HepG2 (cell line): ENCODE measurements around the gene VEGFA. TPM values are rescaled to one million over a fixed set of nuclear protein-coding genes. Genes with fewer than 3 reads are reported as not detected.
A peak's percentile ranks its signal among the peaks of the same experiment; 100 is the strongest.

Experiments
- GFI1 ChIP-seq: sonication (generic); formaldehyde crosslinking; IDR thresholded peaks from 2 replicates; pipeline ENCODE4 v1.5.0; 2020; ENCODE audit warnings: missing genetic modification reagents, mild to moderate bottlenecking, borderline replicate concordance
- MEIS2 ChIP-seq: sonication (generic); formaldehyde crosslinking; IDR thresholded peaks from 2 replicates; pipeline ENCODE4 v1.9.0; 2021; ENCODE audit warnings: mild to moderate bottlenecking, missing genetic modification reagents
- MZF1 ChIP-seq: sonication (generic); formaldehyde crosslinking; IDR thresholded peaks from 2 replicates; pipeline ENCODE4 v1.8.1; 2023; ENCODE audit warnings: mild to moderate bottlenecking, missing genetic modification reagents, borderline replicate concordance
- NFRKB ChIP-seq: fragments of 450-650 bp; IDR thresholded peaks from 2 replicates; pipeline ENCODE4 v1.6.1; 2017
- NR3C1 ChIP-seq: sonication (generic); formaldehyde crosslinking; IDR thresholded peaks from 2 replicates; pipeline ENCODE4 v1.4.0; 2020; ENCODE audit warnings: missing genetic modification reagents
- SMARCC2 ChIP-seq: fragments of 450-650 bp; IDR thresholded peaks from 2 replicates; pipeline ENCODE4 v1.6.1; 2017; ENCODE audit warnings: antibody characterized with exemption, mild to moderate bottlenecking
- SYNCRIP ChIP-seq: fragments of 200-400 bp; formaldehyde crosslinking; IDR thresholded peaks from 2 replicates; pipeline ENCODE4 v1.6.1; 2018; ENCODE audit warnings: mild to moderate bottlenecking, low read depth, low read length; ENCODE audit not compliant: insufficient read depth
- ZBTB20 ChIP-seq: sonication (generic); formaldehyde crosslinking; IDR thresholded peaks from 2 replicates; pipeline ENCODE4 v1.8.1; 2023; ENCODE audit warnings: missing genetic modification reagents, low read depth, mild to moderate bottlenecking, borderline replicate concordance
- ZBTB39 ChIP-seq: sonication (generic); formaldehyde crosslinking; IDR thresholded peaks from 2 replicates; pipeline ENCODE4 v1.5.0; 2020; ENCODE audit warnings: missing genetic modification reagents
- ZBTB8A ChIP-seq: sonication (generic); formaldehyde crosslinking; IDR thresholded peaks from 2 replicates; pipeline ENCODE4 v1.4.0; 2020; ENCODE audit warnings: mild to moderate bottlenecking, low read depth, missing genetic modification reagents, borderline replicate concordance
- ZFX ChIP-seq: sonication (generic); formaldehyde crosslinking; IDR thresholded peaks from 2 replicates; pipeline ENCODE4 v1.4.0; 2020; ENCODE audit warnings: mild to moderate bottlenecking, low read depth, missing genetic modification reagents, moderate library complexity
- ZNF224 ChIP-seq: sonication (generic); formaldehyde crosslinking; IDR thresholded peaks from 2 replicates; pipeline ENCODE4 v1.5.0; 2020; ENCODE audit warnings: mild to moderate bottlenecking, missing genetic modification reagents
- ZNF552 ChIP-seq: sonication (generic); formaldehyde crosslinking; IDR thresholded peaks from 2 replicates; pipeline ENCODE4 v1.9.0; 2022; ENCODE audit warnings: missing genetic modification reagents, mild to moderate bottlenecking, borderline replicate concordance
- ZNF580 ChIP-seq: IDR thresholded peaks from 2 replicates; pipeline ENCODE4 v1.6.1; 2016; ENCODE audit warnings: low read depth, borderline replicate concordance
- ZNF619 ChIP-seq: sonication (generic); formaldehyde crosslinking; IDR thresholded peaks from 2 replicates; pipeline ENCODE4 v1.4.0; 2020; ENCODE audit warnings: mild to moderate bottlenecking, missing genetic modification reagents
- ZNF704 ChIP-seq: sonication (generic); formaldehyde crosslinking; IDR thresholded peaks from 2 replicates; pipeline ENCODE4 v1.8.1; 2023; ENCODE audit warnings: mild to moderate bottlenecking, inconsistent platforms, moderate library complexity, missing genetic modification reagents, borderline replicate concordance
- ZSCAN12 ChIP-seq: sonication (generic); formaldehyde crosslinking; IDR thresholded peaks from 2 replicates; pipeline ENCODE4 v1.9.0; 2021; ENCODE audit warnings: mild to moderate bottlenecking, missing genetic modification reagents
- polyA plus RNA-seq, 8 experiments: library from polyadenylated mRNA; depleted of rRNA in 3 of 8; stranded (reverse) in 7 of 8; unstranded in 1 of 8; fragments of >200 nt; fragmentation: Illumina TruSeq in 4 of 8; extraction: Trizol in 4 of 8; gene quantifications; 2 replicates each; pipeline versions ENCODE4 v1.2.1 to v1.2.3, GENCODE V29; 2011 to 2016; ENCODE audit warnings: low read depth in 4 of 8, missing spikeins in 1 of 8, mixed read lengths in 1 of 8; ENCODE audit not compliant: insufficient read depth in 1 of 8
- total RNA-seq, 5 experiments: library from RNA; depleted of rRNA; stranded (reverse); fragments of >200 nt; fragmentation: Illumina TruSeq; extraction: Trizol; gene quantifications; 2 replicates each; pipeline ENCODE4 v1.2.3, GENCODE V29; 2016; ENCODE audit warnings: low read depth in 1 of 5
- TF ChIP-seq, protein P1 (sequence below): sonication (generic); formaldehyde crosslinking; IDR thresholded peaks from 2 replicates; pipeline ENCODE4 v1.5.0; 2020; ENCODE audit warnings: mild to moderate bottlenecking, missing genetic modification reagents
- TF ChIP-seq, protein P2 (sequence below): sonication (generic); formaldehyde crosslinking; IDR thresholded peaks from 2 replicates; pipeline ENCODE4 v1.4.0; 2020; ENCODE audit warnings: missing genetic modification reagents

VEGFA gene
- total and polyA plus RNA-seq, 2 of the 13 experiments (the other 11 are each of a cell fraction or from before 2014, with no cell fraction given), result 68.1 to 629 TPM

- TF ChIP-seq, protein P1, sequence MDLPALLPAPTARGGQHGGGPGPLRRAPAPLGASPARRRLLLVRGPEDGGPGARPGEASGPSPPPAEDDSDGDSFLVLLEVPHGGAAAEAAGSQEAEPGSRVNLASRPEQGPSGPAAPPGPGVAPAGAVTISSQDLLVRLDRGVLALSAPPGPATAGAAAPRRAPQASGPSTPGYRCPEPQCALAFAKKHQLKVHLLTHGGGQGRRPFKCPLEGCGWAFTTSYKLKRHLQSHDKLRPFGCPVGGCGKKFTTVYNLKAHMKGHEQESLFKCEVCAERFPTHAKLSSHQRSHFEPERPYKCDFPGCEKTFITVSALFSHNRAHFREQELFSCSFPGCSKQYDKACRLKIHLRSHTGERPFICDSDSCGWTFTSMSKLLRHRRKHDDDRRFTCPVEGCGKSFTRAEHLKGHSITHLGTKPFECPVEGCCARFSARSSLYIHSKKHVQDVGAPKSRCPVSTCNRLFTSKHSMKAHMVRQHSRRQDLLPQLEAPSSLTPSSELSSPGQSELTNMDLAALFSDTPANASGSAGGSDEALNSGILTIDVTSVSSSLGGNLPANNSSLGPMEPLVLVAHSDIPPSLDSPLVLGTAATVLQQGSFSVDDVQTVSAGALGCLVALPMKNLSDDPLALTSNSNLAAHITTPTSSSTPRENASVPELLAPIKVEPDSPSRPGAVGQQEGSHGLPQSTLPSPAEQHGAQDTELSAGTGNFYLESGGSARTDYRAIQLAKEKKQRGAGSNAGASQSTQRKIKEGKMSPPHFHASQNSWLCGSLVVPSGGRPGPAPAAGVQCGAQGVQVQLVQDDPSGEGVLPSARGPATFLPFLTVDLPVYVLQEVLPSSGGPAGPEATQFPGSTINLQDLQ (CRISPR knock-in tag), result no peak
- TF ChIP-seq ZSCAN12 (CRISPR knock-in tag) (no peak), MEIS2 (CRISPR knock-in tag) (no peak), ZNF552 (CRISPR knock-in tag) (no peak), GFI1 (CRISPR knock-in tag) (no peak), SMARCC2 (no peak), ZFX (CRISPR knock-in tag) (peak; percentile 70), ZBTB20 (no peak), ZBTB8A (CRISPR knock-in tag) (no peak), ZNF224 (CRISPR knock-in tag) (no peak), ZBTB39 (no peak), NFRKB (no peak), ZNF619 (no peak), NR3C1 (CRISPR knock-in tag) (no peak), ZNF704 (CRISPR knock-in tag) (no peak), SYNCRIP (no peak), MZF1 (CRISPR knock-in tag) (no peak), ZNF580 (peak; percentile 83; the same call in 1 of the 2 replicates)
- TF ChIP-seq, protein P2, sequence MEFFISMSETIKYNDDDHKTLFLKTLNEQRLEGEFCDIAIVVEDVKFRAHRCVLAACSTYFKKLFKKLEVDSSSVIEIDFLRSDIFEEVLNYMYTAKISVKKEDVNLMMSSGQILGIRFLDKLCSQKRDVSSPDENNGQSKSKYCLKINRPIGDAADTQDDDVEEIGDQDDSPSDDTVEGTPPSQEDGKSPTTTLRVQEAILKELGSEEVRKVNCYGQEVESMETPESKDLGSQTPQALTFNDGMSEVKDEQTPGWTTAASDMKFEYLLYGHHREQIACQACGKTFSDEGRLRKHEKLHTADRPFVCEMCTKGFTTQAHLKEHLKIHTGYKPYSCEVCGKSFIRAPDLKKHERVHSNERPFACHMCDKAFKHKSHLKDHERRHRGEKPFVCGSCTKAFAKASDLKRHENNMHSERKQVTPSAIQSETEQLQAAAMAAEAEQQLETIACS (CRISPR knock-in tag), result no peak
Measured at GRCh38 chr6:43817192-43817591, 47.2 kb downstream of the VEGFA start (continued).
